Measurements from ENCODE around the gene TPST2.

- TF ChIP-seq POLR2AphosphoS5 (IDR thresholded peaks at IDR 0.05; ENCODE audit: low read depth, low read length) (no peak), SPI1 (IDR thresholded peaks at IDR 0.05; ENCODE audit: low read depth, low read length) (no peak), POLR2A (IDR thresholded peaks at IDR 0.05; ENCODE audit: low read depth, low read length) (no peak)
These were observed 101.9 kb downstream of the TPST2 start for GRCh38 chr22:26487996-26488395.
